Suprapubic skin (tissue), 4 donors: Measurements from ENCODE around the gene SBDS.

Experiments
- EP300 ChIP-seq: sonication (generic); formaldehyde crosslinking; IDR thresholded peaks from one replicate; pipeline ENCODE4 v1.6.1; 2017; ENCODE audit warnings: antibody characterized with exemption
- POLR2A ChIP-seq, 2 donors: fragments of 450-650 bp; IDR thresholded peaks; one replicate each; pipeline ENCODE4 v1.6.1; 2017; ENCODE audit warnings: antibody characterized with exemption in 2 of 2, mild to moderate bottlenecking in 2 of 2, moderate library complexity in 2 of 2
- POLR2AphosphoS5 ChIP-seq, 3 donors: sonication (generic); formaldehyde crosslinking; IDR thresholded peaks; one replicate each; pipeline ENCODE4 v1.6.1; 2017; ENCODE audit warnings: antibody characterized with exemption in 3 of 3
- TF ChIP-seq, protein P1 (sequence below), 2 donors: fragments of 200-600 bp in 1 of 2; fragments of 450-650 bp in 1 of 2; sonication (generic) in 1 of 2; IDR thresholded peaks; one replicate each; pipeline ENCODE4 v1.5.1; 2016 to 2019; ENCODE audit warnings: antibody characterized with exemption in 2 of 2, mild to moderate bottlenecking in 1 of 2, moderate library complexity in 1 of 2

DNA sequence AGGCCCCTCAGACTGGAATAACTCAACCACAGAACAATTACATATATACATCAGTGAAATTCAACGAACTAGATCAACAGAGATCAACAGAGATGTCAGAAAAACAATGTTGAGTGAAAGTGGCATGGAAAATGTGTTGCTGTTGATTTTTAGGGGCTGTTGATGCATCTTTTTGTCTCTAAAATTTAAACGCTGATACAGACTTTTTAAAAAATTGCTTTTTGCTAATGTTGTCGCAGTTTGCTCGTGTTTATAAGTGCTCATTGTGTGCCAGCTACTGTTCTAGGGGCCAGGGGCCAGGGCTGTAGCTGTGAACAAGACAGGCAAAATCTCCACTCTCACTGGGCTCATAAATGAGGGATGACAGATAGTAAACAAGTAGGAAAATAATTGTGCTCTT lies 56.1 kb downstream of the SBDS start:
- TF ChIP-seq EP300 (no peak), POLR2A (IDR thresholded peaks at IDR 0.05) (no peak), POLR2AphosphoS5 (IDR thresholded peaks at IDR 0.05) (no peak)
- TF ChIP-seq, protein P1, sequence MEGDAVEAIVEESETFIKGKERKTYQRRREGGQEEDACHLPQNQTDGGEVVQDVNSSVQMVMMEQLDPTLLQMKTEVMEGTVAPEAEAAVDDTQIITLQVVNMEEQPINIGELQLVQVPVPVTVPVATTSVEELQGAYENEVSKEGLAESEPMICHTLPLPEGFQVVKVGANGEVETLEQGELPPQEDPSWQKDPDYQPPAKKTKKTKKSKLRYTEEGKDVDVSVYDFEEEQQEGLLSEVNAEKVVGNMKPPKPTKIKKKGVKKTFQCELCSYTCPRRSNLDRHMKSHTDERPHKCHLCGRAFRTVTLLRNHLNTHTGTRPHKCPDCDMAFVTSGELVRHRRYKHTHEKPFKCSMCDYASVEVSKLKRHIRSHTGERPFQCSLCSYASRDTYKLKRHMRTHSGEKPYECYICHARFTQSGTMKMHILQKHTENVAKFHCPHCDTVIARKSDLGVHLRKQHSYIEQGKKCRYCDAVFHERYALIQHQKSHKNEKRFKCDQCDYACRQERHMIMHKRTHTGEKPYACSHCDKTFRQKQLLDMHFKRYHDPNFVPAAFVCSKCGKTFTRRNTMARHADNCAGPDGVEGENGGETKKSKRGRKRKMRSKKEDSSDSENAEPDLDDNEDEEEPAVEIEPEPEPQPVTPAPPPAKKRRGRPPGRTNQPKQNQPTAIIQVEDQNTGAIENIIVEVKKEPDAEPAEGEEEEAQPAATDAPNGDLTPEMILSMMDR (IDR thresholded peaks at IDR 0.05), result no peak
